Astrocyte of the hippocampus (primary cell): ENCODE measurements around the gene TTC39B.
"Not testable (repeated sequence)": the region's sequence is repeated elsewhere in the genome, so short reads cannot be mapped to it uniquely, and the experiment has no call there.

Experiments
- DNase-seq: peaks from one replicate; pipeline ENCODE4 v3.0.0; 2011; ENCODE audit warnings: low read depth, low spot score

Gene TTC39B

DNA sequence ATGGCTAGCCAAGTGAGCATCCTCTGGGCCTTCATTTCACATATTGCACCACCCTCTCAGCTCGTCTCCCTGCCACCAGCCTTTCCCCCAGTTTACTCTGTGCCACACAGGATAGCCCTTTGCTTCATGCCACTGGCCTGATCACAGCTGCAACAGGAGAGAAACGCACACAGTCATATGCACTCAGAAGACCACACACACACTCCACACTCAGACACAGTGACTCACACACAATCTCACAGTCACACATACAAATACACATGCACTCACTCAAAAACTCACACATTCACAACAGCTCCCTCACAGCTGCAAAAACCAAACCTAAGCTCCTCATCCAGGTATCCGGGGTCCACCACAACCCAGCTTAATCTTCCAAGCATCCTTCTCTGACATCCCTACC, 38.7 kb downstream of the TTC39B start:
- no peak for DNase-seq

DNA sequence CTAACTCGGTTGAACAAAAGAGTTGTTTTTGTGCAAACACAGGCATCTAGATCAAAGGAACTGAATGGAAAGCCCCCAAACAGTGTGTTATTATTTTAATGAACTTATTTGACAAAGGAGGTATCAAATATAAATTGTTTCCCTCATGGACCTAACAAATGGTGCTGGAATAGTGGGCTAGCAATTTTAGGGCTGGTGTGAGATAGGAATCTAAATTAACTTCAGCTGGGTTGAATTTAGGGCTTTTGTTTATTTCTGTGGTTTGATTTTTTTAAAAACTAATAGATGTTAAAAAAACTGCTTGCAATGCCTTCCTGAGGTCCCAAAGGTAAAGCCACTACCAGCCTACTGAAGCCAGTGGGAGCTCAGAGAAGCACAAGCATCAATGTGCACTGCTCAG, 42.1 kb downstream of the TTC39B start:
- no peak for DNase-seq

DNA sequence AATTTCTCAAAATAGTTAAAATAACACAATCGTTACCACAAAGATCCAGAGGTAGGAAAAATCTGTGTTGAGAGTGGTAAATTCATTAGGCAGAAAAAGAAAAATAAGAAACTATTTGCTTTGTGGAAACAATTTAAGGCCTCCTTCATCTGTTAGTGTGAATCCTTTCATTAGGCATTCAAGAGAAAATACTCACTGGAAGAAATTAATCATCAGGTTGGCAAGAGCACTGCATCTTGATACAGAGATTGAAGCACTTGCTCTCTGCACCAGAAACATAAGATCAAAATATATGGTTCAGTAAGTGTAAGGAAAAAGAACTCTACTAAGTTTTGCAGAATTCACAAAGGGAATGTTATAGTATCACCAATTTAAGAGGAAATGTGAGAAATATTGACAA, 44.4 kb downstream of the TTC39B start:
- peak; percentile 69 for DNase-seq

DNA sequence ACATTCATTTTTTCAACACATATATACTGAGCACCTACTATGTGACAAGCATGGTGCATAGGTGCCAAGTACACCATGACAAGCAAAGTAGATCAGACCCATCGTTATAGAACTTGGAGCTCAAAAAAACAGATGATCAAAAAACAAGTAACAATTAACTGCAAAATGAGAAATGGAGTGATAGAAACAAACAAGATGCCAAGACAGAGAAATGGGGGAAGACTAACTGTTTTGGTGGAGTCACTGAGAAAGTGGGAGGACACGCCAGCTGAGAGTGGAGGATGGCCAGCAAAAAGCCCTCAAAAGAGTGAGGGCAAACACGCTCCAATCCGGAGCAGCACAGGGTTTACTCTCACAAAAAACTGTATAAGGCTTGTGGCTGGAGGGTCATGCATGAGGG, 50.6 kb downstream of the TTC39B start:
- DNase-seq = no peak

DNA sequence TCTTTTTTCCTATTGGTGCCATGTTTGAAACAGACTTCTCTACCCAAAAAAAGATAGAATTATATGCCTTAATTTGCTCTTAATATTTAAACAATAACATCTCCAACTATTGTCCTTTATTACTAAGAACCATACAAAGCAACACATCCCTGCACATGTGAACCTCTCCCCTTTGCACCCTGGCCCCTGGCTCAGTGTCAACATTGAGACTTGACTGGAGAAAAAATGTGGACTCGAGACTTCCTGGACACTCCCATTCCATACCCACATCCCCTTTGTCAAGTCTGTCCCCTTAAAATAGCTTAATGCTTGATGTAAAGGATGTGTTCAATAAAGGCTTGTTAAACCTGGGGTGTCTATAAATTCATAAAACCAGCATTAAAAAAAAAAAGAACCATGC, 53.2 kb downstream of the TTC39B start:
- no peak for DNase-seq

DNA sequence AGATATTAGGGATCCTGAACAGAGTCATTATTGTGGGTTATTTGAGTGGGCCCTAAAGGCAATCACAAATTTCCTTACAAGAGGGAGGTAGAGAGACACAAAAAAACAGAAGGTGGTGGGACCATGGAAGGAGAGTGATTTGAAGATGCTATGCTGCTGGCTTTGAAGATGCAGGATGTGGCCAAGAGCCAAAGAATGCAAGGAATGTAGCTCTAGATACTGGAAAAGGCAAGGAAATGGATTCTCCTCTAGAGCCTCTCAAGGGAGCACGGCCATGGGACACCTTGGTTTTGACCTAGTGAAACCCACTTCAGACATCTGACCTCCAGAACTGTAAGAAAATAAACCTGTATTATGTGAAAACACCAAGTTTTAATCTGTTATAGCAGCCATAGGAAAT, 53.8 kb downstream of the TTC39B start:
- peak; percentile 33 for DNase-seq

DNA sequence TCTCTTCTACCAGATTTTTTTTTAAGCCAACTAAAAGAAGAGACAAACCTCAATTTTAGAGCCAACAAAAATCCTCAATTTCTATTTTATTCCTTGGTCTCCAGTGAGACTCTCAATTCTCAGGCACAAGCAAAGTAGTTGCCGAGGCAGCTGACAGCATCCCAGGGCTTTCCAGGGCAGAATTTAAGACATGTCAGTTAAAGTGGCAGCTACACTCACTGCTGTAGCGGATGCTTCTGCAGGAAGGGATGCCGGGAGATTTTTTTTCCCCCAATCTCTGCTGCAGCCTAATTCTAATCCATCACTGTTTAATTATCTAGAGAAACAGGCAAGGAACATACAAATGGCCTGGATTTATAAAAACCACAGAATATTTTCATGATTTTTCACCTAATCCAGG, 57.0 kb downstream of the TTC39B start:
- no peak for DNase-seq

DNA sequence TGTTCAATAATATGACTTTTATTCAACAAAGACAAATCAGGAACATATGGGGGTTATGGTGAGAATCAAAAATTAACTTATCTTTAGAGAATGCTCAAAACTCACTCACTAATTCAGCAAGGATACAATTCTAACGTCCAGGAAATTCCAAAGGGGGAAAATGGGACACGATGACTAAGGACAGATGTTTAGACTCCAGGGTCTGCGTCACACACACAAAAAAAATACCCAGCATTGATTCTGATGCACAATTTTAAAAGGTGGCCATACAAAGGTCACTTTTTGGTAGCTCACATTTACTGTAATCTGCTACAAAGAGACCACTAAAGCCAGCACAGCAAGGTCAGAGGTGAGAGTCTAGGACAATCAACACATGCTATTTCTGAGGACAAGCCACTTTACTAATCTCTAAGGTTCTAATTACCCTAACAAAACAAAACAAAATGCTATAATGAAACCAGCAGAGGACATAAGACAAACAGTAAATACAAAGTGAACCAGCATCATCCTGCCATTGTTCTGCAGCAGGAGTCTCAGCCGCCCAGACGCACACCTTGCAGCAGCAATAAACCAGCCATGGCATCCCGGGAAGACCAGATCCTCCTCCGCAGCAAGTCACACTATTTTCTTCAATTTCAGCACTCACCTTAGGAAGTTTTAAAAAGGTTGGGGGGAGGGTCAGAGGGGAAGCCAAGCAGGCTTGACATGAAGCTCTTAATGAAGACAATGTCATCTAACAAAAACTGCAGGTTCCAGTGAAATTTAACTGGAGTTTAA, 57.8 kb downstream of the TTC39B start:
- peak; percentile 31 for DNase-seq

DNA sequence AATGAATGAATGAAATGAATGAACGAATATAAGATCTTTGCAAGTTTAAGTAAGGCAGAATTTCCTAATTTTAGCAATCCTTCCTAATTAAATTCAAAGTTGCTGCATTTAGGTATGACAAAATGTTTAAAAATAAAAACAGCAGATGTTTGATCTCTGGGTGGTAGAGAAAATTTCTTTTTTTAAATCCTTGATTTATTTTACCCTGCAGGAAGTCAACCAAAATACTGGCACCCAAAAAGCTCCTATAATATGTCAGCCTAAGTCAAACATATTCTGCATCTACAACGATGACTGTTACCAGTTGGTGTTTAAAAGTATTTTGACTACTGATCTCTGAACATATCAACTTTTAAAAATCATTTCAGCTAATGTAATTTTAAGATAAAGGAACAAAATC, 58.4 kb downstream of the TTC39B start:
- no peak for DNase-seq

DNA sequence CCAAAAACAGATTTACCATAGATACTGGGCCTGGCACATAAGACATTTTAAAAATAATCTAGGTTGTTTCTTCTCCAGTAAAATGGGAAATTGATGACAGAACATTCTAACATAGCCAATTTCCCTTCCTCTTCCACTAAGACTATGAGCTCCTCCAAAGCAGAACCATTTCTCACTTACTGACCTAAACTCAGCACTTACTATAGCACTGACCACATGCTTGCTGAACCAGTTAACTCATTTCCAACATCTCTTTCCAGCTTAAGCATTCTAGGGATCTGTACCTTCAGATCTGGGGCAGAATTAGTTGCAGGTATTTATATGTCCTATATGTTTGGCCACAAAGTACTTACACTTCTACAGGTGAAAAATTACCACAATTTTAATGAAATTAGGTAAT, 58.9 kb downstream of the TTC39B start:
- DNase-seq = no peak

DNA sequence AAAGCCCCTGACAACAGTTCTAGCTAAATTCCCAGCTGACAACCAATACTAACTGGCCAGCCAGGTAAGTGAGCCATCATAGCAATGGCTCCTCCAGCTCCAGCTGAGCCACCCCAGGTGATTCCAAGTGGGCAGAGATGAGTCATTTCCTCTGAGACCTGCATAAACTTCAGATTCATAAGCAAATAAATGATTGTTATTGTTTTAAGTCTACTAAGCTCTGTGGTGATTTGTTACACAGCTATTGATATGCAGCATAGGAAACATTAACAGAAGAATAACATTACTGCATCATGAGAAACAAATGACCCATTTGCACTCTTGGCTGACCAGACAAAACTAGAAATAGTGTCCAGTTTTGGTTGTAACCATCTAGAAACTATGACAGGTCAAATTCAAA, 60.3 kb downstream of the TTC39B start:
- no peak for DNase-seq

DNA sequence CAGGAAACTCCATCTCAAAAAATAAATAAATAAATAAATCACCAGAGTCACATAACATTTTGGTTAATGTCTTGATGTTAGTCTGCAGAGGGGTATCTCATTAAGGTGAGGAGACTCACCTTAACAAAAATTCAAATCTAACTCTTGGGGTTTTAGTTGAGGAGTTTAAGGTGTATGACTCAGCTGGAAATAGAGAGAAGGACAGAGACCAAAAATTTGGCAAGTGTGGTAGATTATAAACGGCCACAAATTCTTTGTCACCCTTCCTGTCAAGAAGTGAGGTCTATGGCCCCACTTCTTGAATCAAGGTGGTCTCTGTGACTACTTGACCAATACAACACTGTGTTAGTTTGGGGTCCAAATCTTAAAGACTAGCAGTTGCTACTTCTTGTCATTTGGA, 60.8 kb downstream of the TTC39B start:
- no peak for DNase-seq

DNA sequence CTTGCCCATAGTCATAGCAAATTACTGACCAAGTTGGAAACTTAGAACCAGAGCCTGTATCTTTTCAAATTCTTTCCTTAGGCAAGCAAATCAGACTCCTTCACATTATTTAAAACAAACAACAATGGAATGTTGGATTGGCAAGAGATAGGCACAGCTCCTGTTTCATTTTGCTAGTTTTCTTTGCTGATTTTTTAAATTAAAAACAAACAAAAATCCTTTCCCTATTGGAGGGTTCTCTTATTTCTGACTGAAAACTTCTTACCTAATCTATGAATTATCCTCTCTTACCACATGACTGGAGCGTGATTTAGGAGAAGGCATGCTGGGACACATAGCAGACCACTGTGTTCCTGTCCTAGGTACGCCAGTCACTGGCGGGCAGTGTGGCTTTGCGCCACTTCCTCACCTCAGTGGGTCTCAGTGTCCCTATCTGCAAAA, 63.0 kb downstream of the TTC39B start:
- DNase-seq = peak; percentile 52

DNA sequence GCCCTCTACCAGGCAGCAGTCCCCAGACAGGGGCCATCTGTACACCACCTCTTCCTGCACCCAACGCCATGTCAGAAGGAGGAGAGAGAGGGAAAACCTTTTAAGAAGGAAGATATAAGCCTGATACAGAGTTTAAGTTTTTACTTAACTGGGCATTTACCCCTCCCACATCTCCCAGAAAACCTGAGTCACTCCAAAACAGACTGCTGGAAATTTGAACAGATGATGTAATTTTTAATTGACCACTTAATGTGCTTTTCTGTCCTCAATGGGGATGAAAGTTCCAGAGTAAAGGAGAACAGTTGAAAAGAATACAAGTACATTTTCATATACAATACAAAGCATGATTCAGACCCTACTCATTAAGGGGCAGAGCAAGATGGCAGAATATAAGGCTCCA, 63.9 kb downstream of the TTC39B start:
- DNase-seq = peak; percentile 27

DNA sequence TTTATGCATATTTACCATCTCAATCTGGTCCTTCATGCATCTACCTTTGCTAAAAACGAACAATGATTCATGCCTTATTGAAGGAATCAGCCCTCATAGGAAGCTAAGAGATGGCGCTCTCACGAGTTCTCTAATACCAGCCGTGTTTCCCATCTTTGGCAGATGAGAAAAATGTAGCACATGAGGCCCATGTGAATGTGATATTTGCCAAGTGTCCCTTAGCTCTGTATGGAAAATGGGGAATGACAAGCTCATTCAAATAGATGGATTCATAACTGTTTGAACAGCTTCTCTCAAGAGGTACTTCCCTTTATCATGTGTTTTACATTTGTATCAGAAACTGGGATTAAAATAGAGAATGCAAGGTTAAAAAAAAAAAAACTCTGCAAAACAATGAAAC, 66.1 kb downstream of the TTC39B start:
- DNase-seq = no peak

DNA sequence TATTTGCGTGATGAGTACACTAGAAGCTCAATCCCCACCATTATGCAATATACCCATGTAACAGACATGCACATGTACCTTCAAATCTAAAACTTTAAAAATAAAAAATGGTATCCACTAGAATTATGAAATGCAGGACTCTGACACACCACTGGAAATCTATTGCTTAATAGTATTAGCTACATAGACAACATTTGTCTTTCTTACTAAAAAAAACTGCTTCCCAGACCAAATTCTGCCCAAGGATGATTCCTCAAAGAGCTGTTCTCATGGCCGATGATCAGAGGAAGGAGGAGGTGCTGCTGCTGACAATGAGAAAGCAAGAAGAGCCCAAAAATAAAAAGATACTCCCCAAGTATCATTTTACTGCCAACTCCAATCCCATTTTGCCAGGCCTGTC, 67.2 kb downstream of the TTC39B start:
- no peak for DNase-seq

DNA sequence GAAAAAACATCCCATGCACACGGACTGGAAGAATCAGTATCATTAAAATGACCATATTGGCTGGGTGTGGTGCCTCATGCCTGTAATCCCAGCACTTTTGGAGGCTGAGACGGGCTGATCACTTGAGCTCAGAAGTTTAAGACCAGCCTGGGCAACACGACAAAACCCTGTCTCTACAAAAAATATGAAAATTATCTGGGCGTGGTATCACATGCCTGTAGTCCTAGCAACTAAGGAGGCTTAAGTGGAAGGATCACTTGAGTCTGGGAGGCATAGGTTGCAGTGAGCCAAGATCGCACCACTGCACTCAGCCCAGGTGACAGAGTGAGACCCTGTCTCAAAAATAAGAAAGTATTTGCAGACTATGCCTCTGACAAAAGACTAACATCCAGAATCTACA, 68.4 kb downstream of the TTC39B start:
- DNase-seq = no peak

DNA sequence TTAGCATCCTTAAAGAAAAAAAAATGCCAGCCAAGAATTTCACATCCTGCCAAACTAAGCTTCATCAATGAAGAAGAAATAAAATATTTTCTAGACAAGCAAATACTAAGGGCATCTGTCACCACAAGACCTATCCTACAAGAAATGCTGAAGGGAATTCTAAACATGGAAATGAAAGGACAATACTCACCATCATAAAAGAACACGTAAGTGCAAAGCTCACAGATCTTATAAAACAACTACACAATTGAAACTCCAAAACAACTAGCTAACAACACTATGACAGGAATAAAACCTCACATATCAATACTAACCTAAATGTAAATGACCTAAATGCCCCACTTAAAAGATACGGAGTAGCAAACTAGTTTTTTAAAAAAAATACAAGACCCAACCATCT, 71.4 kb downstream of the TTC39B start:
- DNase-seq = no peak

DNA sequence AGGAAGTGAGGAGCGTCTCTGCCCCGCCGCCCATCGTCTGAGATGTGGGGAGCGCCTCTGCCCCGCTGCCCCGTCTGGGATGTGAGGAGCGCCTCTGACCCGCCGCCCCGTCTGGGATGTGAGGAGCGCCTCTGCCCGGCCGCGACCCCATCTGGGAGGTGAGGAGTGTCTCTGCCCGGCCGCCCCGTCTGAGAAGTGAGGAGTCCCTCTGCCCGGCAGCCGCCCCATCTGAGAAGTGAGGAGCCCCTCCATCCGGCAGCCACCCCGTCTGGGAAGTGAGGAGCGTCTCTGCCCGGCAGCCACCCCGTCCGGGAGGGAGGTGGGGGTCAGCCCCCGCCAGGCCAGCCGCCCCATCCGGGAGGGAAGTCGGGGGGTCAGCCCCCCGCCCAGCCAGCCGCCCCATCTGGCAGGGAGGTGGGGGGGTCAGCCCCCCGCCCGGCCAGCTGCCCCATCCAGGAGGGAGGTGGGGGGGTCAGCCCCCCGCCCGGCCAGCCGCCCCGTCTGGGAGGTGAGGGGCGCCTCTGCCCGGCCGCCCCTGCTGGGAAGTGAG, 73.0 kb downstream of the TTC39B start:
- not testable (repeated sequence) for DNase-seq

DNA sequence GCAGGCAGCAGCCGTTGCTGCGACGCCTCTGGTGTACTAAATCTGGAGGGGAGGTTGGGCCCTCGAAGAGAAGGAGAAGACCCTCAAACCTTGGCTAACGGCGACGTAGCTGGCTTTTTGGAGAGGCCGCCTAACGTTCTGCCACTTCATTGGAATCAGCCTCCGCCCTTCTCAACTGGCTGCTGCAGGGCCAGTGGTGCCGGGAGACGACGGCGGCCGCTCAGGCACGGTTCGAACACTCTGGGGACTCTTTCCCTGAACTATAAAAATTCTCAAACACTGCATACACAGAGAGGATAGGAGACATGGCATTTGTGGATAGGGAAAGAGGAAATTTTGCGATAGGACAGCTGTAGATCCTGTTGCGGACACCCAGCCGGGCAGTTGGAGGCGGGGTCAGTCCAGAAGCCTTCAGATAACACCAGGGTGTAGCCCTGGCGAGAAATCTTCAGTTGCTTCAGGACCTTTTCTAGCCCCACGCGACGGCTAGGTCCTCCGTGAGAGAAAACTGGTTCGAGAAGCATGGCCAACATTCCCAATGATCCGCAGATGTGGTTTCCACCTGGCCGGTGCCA, 74.2 kb downstream of the TTC39B start:
- DNase-seq = not testable (repeated sequence)

DNA sequence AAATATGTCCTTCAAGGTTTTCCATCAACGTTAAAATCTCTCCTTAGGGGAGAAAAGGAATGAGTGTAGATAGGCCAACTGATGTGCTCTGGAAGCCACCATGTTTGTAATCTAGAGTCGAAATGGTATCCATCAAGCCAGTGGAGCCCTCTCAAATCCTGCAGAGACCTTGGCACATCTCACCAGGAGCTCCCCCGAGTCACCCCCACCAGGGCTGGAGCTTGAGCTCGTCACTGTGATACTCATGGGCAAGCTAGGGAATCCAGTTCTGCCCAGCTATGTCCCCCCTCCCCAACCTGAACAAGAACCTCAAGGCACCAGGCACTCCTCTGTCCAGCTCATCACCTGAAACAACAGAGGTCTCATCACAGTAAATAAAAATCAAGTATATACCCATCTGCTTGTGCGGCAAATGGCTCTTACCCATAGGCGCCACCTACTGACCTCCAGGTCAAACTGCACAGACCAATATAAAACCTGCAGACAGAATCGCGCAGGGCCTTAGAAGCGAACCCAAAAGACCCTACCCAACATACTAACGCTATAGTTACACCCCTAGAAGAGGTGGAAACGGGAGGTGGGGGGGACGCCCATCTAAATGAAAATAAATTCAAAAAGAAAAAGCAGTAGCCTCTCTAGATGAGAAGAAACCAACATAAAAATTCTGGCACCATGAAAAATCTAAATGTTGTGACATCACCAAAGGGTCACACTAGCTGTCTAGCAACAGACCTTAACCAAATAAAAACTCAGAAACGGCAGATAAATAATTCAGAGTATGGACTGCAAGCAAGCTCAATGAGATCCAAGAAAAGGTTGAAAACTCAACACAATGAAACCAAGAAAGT, 75.0 kb downstream of the TTC39B start:
- DNase-seq = no peak

DNA sequence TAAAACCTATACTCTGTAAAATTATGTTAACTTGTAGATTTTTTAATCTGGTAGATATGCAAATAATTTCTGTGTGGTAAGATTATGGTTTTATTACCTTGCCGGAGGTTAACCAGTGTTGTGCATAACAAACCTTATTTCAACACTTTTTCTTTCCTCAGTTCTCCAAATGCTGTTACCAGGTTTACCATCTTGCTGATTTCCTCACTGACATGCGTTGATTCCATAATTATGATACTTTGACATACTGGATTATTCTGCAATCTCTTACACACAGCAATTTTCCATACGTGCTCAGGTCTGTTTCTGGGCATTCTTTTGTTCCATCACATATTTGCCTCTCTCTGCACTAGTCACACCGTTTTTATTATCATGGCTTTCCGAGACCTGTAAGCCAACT, 77.6 kb downstream of the TTC39B start:
- no peak for DNase-seq
